Thymus (tissue), 11 donors: ENCODE results near the gene ABCG1. TPM values are rescaled to one million over a fixed set of nuclear protein-coding genes. Genes with fewer than 3 reads are reported as not detected.

Experiments used
- DNase-seq, 9 donors: peaks; one replicate each; pipeline ENCODE4 v3.0.0-alpha.2; 2013; ENCODE audit warnings: low spot score in 9 of 9, low read depth in 6 of 9, missing footprints in 1 of 9
- H3K27ac ChIP-seq, 2 donors: one replicate each; pipeline ENCODE4 v1.5.1; 2013; ENCODE audit warnings: control low read depth in 1 of 2, low read depth in 1 of 2, low read length in 1 of 2, mild to moderate bottlenecking in 1 of 2, moderate library complexity in 1 of 2
- H3K27me3 ChIP-seq, 2 donors: one replicate each; pipeline ENCODE4 v1.5.1; 2013; ENCODE audit warnings: low read length in 1 of 2; ENCODE audit not compliant: control insufficient read depth in 2 of 2, insufficient read depth in 1 of 2
- H3K36me3 ChIP-seq, 2 donors: one replicate each; pipeline ENCODE4 v1.5.1; 2013; ENCODE audit warnings: low read length in 1 of 2, mild to moderate bottlenecking in 1 of 2, moderate library complexity in 1 of 2; ENCODE audit not compliant: control insufficient read depth in 2 of 2, insufficient read depth in 2 of 2
- H3K4me1 ChIP-seq, 2 donors: one replicate each; pipeline ENCODE4 v1.5.1; 2013; ENCODE audit warnings: low read length in 2 of 2; ENCODE audit not compliant: control insufficient read depth in 2 of 2, insufficient read depth in 2 of 2
- H3K4me3 ChIP-seq, 2 donors: one replicate each; pipeline ENCODE4 v1.5.1; 2013; ENCODE audit warnings: low read length in 2 of 2, control low read depth in 1 of 2, mild to moderate bottlenecking in 1 of 2
- H3K9me3 ChIP-seq, 2 donors: one replicate each; pipeline ENCODE4 v1.5.1; 2013; ENCODE audit warnings: low read length in 1 of 2, mild to moderate bottlenecking in 1 of 2; ENCODE audit not compliant: control insufficient read depth in 2 of 2, insufficient read depth in 1 of 2
- WGBS: extraction: QIAGEN DNeasy Blood & Tissue Kit; methylation state at CpG from one replicate; pipeline ENCODE4 v1.1.7; 2013; 5-methylcytosine and 5-hydroxymethylcytosine counted together
- polyA plus RNA-seq: library from polyadenylated mRNA; stranded (reverse); fragments of 200-250 nt; gene quantifications from one replicate; pipeline ENCODE4 v1.2.3, GENCODE V29; 2013
- total RNA-seq: library from RNA; stranded (reverse); fragments of 120-200 nt; gene quantifications from one replicate; pipeline ENCODE4 v1.2.4, GENCODE V29; 2013
- donor health status: healthy.

The ABCG1 gene
- total and polyA plus RNA-seq, 2 donors: 20.5 to 28.8 TPM

- H3K4me1 ChIP-seq: peaks cover 75 to 93% of the 10 kb centered on the region in 2 donors
- no peak overlapping the region for H3K4me3 ChIP-seq
- no peak overlapping the region for H3K27ac ChIP-seq
- peaks cover 0 to 9% of the 10 kb centered on the region in 2 donors for H3K9me3 ChIP-seq
- peaks cover 25 to 26% of the 10 kb centered on the region in 2 donors for H3K36me3 ChIP-seq
- H3K27me3 ChIP-seq: no peaks in the 10 kb centered on the region
- WGBS: 99% methylated on average over 13 of the region's 13 CpGs
- no peak for DNase-seq
Observed at GRCh38 chr21:42225571-42226155, 6.7 kb downstream of the ABCG1 start.

- H3K4me1 ChIP-seq: peaks cover 74 to 93% of the 10 kb centered on the region in 2 donors
- DNase-seq: no peak
- H3K27me3 ChIP-seq: no peaks in the 10 kb centered on the region
- peak overlapping the region; percentile 66 to 86 for H3K27ac ChIP-seq
- peaks cover 0 to 9% of the 10 kb centered on the region in 2 donors for H3K9me3 ChIP-seq
- H3K4me3 ChIP-seq: no peak overlapping the region
- H3K36me3 ChIP-seq: peaks cover 25 to 26% of the 10 kb centered on the region in 2 donors
- 85% methylated on average over 2 of the region's 2 CpGs for WGBS
Observed at GRCh38 chr21:42226626-42227025, 7.7 kb downstream of the ABCG1 start.

- peak in 5 of 9 donors; percentile 77 to 93 (median 85) for DNase-seq
- 20% methylated on average over 10 of the region's 10 CpGs for WGBS
- H3K9me3 ChIP-seq: peaks cover 0 to 9% of the 10 kb centered on the region in 2 donors
- H3K4me1 ChIP-seq: peaks cover 82 to 93% of the 10 kb centered on the region in 2 donors
- H3K36me3 ChIP-seq: peaks cover 21 to 25% of the 10 kb centered on the region in 2 donors
- H3K27me3 ChIP-seq: no peaks in the 10 kb centered on the region
- peak overlapping the region; percentile 86 to 90 for H3K27ac ChIP-seq
- no peak overlapping the region for H3K4me3 ChIP-seq
Observed at GRCh38 chr21:42227909-42228708, 9.2 kb downstream of the ABCG1 start.

- peaks cover 0 to 9% of the 10 kb centered on the region in 2 donors for H3K9me3 ChIP-seq
- WGBS: 86% methylated on average over 11 of the region's 11 CpGs
- DNase-seq: no peak
- H3K36me3 ChIP-seq: peaks cover 20 to 22% of the 10 kb centered on the region in 2 donors
- H3K4me1 ChIP-seq: peaks cover 82 to 93% of the 10 kb centered on the region in 2 donors
- H3K27ac ChIP-seq: peak overlapping the region; percentile 86 to 90
- H3K27me3 ChIP-seq: no peaks in the 10 kb centered on the region
- no peak overlapping the region for H3K4me3 ChIP-seq
Observed at GRCh38 chr21:42228709-42229220, 9.8 kb downstream of the ABCG1 start.

- Histone ChIP-seq H3K4me3 (no peak overlapping the region), H3K4me1 (peaks cover 83 to 93% of the 10 kb centered on the region in 2 donors), H3K27ac (peak overlapping the region in 1 of 2 donors; percentile 88), H3K27me3 (no peaks in the 10 kb centered on the region), H3K9me3 (peaks cover 0 to 9% of the 10 kb centered on the region in 2 donors), H3K36me3 (peaks cover 20 to 22% of the 10 kb centered on the region in 2 donors)
- DNase-seq: no peak
- WGBS: 92% methylated on average over 7 of the region's 7 CpGs
Observed at GRCh38 chr21:42229676-42230075, 10.7 kb downstream of the ABCG1 start.

- peaks cover 20 to 22% of the 10 kb centered on the region in 2 donors for H3K36me3 ChIP-seq
- peak overlapping the region in 1 of 2 donors; percentile 88 for H3K27ac ChIP-seq
- no peak overlapping the region for H3K4me3 ChIP-seq
- WGBS: 93% methylated on average over 4 of the region's 4 CpGs
- no peaks in the 10 kb centered on the region for H3K27me3 ChIP-seq
- H3K9me3 ChIP-seq: peaks cover 0 to 9% of the 10 kb centered on the region in 2 donors
- DNase-seq: no peak
- peaks cover 88 to 97% of the 10 kb centered on the region in 2 donors for H3K4me1 ChIP-seq
Observed at GRCh38 chr21:42230178-42230577, 11.2 kb downstream of the ABCG1 start.

- Histone ChIP-seq H3K4me1 (peaks cover 93 to 99% of the 10 kb centered on the region in 2 donors), H3K27ac (peak overlapping the region; percentile 55 to 88), H3K4me3 (no peak overlapping the region), H3K27me3 (no peaks in the 10 kb centered on the region), H3K9me3 (peaks cover 0 to 9% of the 10 kb centered on the region in 2 donors), H3K36me3 (peaks cover 18 to 20% of the 10 kb centered on the region in 2 donors)
- no peak for DNase-seq
- 89% methylated on average over 13 of the region's 13 CpGs for WGBS
Observed at GRCh38 chr21:42230636-42231035, 11.7 kb downstream of the ABCG1 start.

- Histone ChIP-seq H3K27ac (peak overlapping the region; percentile 88 to 96), H3K36me3 (peaks cover 8 to 9% of the 10 kb centered on the region in 2 donors), H3K4me1 (peaks cover 92 to 99% of the 10 kb centered on the region in 2 donors), H3K4me3 (no peak overlapping the region), H3K9me3 (peaks cover 0 to 9% of the 10 kb centered on the region in 2 donors), H3K27me3 (no peaks in the 10 kb centered on the region)
- no peak for DNase-seq
- 95% methylated on average over 2 of the region's 2 CpGs for WGBS
Observed at GRCh38 chr21:42231756-42232155, 12.8 kb downstream of the ABCG1 start.
